Calu3 (cell line): ENCODE measurements around the gene CDS1. TPM values are rescaled to one million over a fixed set of nuclear protein-coding genes. Genes with fewer than 3 reads are reported as not detected.
"Not testable (repeated sequence)": the region's sequence is repeated elsewhere in the genome, so short reads cannot be mapped to it uniquely, and the experiment has no call there.

Experiments used
- BruUV-seq: library from RNA; stranded (reverse); fragments of 400-500 nt; replicated peaks from 2 replicates; lab custom pipeline; 2021; lab: Mats Ljungman, UMichigan
- CTCF ChIA-PET: fragments of 300-600 bp; sonication (Branson Sonifier 250); formaldehyde crosslinking; loops from one replicate; lab custom pipeline; 2022; ENCODE audit warnings: antibody characterized with exemption; lab: Charles Lee
- DNase-seq: peaks from one replicate; pipeline ENCODE4 v3.0.0; 2022
- H3K27ac Mint-ChIP-seq: one replicate; pipeline ENCODE4 v1.8.0; 2022; ENCODE audit warnings: mixed read lengths; ENCODE audit not compliant: unreplicated experiment
- H3K27me3 Mint-ChIP-seq: one replicate; pipeline ENCODE4 v1.8.0; 2022; ENCODE audit warnings: mixed read lengths; ENCODE audit not compliant: unreplicated experiment
- H3K36me3 Mint-ChIP-seq: one replicate; pipeline ENCODE4 v1.8.0; 2022; ENCODE audit warnings: mild to moderate bottlenecking, moderate library complexity, mixed read lengths; ENCODE audit not compliant: insufficient read depth, unreplicated experiment
- H3K4me1 Mint-ChIP-seq: one replicate; pipeline ENCODE4 v1.8.0; 2022; ENCODE audit warnings: mild to moderate bottlenecking, low read depth, mixed read lengths; ENCODE audit not compliant: unreplicated experiment
- H3K4me3 Mint-ChIP-seq: one replicate; pipeline ENCODE4 v1.8.0; 2022; ENCODE audit warnings: mild to moderate bottlenecking, low read depth, moderate library complexity, mixed read lengths; ENCODE audit not compliant: unreplicated experiment
- H3K9me3 Mint-ChIP-seq: one replicate; pipeline ENCODE4 v1.8.0; 2022; ENCODE audit warnings: low read depth, mixed read lengths; ENCODE audit not compliant: unreplicated experiment
- intact Hi-C: fragments of 100-400 bp; cut with micrococcal nuclease; formaldehyde crosslinking; loops from one replicate; pipeline ENCODE4 v1.10.0; 2022; ENCODE audit not compliant: unreplicated experiment
- total RNA-seq: library from RNA; stranded (reverse); gene quantifications from 2 replicates; pipeline ENCODE4 v1.2.3, GENCODE V29; 2022
- TF ChIP-seq, protein P1 (sequence below): fragments of 200-600 bp; IDR thresholded peaks from one replicate; pipeline ENCODE4 v1.8.0; 2022; ENCODE audit warnings: antibody characterized with exemption; ENCODE audit not compliant: unreplicated experiment

CDS1 gene
- total RNA-seq, 1 experiment from 2014 or later, result 22.4 TPM

GRCh38 chr4:84677995-84678394 lies 95.1 kb downstream of the CDS1 start:
- H3K27ac Mint-ChIP-seq, result no peak overlapping the region
- H3K36me3 Mint-ChIP-seq, result peaks cover 5% of the 10 kb centered on the region
- H3K4me3 Mint-ChIP-seq, result no peak overlapping the region
- intact Hi-C loops, result no loop called here
- H3K27me3 Mint-ChIP-seq, result no peaks in the 10 kb centered on the region
- no peak for DNase-seq
- peaks cover 17% of the 10 kb centered on the region for H3K4me1 Mint-ChIP-seq
- TF ChIP-seq, protein P1, sequence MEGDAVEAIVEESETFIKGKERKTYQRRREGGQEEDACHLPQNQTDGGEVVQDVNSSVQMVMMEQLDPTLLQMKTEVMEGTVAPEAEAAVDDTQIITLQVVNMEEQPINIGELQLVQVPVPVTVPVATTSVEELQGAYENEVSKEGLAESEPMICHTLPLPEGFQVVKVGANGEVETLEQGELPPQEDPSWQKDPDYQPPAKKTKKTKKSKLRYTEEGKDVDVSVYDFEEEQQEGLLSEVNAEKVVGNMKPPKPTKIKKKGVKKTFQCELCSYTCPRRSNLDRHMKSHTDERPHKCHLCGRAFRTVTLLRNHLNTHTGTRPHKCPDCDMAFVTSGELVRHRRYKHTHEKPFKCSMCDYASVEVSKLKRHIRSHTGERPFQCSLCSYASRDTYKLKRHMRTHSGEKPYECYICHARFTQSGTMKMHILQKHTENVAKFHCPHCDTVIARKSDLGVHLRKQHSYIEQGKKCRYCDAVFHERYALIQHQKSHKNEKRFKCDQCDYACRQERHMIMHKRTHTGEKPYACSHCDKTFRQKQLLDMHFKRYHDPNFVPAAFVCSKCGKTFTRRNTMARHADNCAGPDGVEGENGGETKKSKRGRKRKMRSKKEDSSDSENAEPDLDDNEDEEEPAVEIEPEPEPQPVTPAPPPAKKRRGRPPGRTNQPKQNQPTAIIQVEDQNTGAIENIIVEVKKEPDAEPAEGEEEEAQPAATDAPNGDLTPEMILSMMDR, result no peak
- no peaks in the 10 kb centered on the region for H3K9me3 Mint-ChIP-seq
- BruUV-seq, result no TSS peak
- CTCF ChIA-PET, result no interaction called here

GRCh38 chr4:84678976-84679744 lies 96.2 kb downstream of the CDS1 start:
- peaks cover 5% of the 10 kb centered on the region for H3K36me3 Mint-ChIP-seq
- no peaks in the 10 kb centered on the region for H3K9me3 Mint-ChIP-seq
- no peak overlapping the region for H3K27ac Mint-ChIP-seq
- no peak for DNase-seq
- peaks cover 9% of the 10 kb centered on the region for H3K4me1 Mint-ChIP-seq
- no peak overlapping the region for H3K4me3 Mint-ChIP-seq
- CTCF ChIA-PET, result interaction anchor here (0.6 to 0.7 kb wide), 2 partner anchors 28 to 149 kb away, joined by 3 to 6 read pairs; no protein-coding TSS in a partner anchor
- BruUV-seq, result no TSS peak
- TF ChIP-seq, protein P1, result no peak
- intact Hi-C loops, result no loop called here
- H3K27me3 Mint-ChIP-seq, result no peaks in the 10 kb centered on the region

DNA sequence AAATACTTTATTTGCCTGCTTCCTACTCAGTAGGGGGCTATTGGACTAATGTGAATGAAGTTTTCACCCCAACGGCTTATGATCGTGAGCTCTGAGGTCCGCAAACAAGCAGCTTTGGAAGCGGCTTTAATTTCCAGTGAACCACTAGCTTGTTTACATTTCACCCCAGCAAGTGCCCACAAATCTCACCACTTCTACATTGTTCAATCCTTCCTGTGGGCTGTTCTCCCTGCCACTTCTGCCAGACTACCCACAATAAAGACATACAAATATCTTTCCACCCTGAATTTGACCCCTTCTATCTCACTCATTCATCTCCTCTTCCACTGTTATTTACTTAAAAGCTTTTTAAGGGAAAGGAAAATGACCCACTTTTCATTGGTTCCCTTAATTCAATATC lies 98.0 kb downstream of the CDS1 start:
- H3K4me1 Mint-ChIP-seq, result peaks cover 9% of the 10 kb centered on the region
- H3K9me3 Mint-ChIP-seq, result no peaks in the 10 kb centered on the region
- intact Hi-C loops, result no loop called here
- no peak overlapping the region for H3K4me3 Mint-ChIP-seq
- no peaks in the 10 kb centered on the region for H3K27me3 Mint-ChIP-seq
- BruUV-seq, result no TSS peak
- no peak for DNase-seq
- no peak overlapping the region for H3K27ac Mint-ChIP-seq
- CTCF ChIA-PET, result no interaction called here
- peaks cover 5% of the 10 kb centered on the region for H3K36me3 Mint-ChIP-seq
- TF ChIP-seq, protein P1, result no peak

DNA sequence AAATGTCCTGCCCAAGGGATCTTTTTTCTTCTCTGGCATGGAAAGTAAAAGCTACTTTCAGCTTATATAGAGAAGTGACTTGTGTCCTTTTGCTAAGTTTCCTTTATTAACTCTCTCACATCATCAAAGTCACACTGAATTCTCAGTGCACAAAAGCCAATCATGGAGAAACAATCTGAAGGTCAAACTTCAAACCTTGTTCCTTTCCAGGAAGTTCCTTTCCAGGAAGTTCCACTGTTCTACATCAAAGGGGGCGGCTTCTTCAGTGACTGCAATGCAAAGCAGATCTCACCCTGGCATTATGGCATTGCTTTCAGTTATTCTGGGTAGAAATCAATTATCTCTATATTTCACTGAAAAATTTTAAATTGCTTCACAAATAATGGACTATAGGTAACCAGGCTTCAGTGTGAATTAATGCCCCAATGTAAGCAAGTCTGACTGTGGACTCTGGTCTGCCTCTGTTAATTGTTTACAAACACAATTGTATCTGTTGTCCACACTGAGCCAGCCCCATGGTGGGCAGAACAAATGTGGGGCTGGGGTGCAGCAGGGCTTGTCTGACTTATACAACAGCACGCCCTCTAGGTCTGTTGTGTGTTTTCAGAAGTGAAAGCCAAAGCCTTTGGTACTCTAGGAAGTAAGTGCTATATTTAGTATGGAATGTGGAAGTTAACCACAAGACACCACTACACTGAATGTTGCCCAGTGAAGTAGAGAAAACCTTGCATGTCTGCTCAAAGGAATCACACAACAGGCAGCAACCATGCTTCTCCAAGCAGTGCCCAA lies 98.8 kb downstream of the CDS1 start:
- CTCF ChIA-PET, result no interaction called here
- H3K27me3 Mint-ChIP-seq, result no peaks in the 10 kb centered on the region
- H3K4me1 Mint-ChIP-seq, result peaks cover 9% of the 10 kb centered on the region
- BruUV-seq, result no TSS peak
- H3K9me3 Mint-ChIP-seq, result no peaks in the 10 kb centered on the region
- H3K36me3 Mint-ChIP-seq, result peaks cover 5% of the 10 kb centered on the region
- no peak for DNase-seq
- TF ChIP-seq, protein P1, result no peak
- no peak overlapping the region for H3K27ac Mint-ChIP-seq
- H3K4me3 Mint-ChIP-seq, result no peak overlapping the region
- intact Hi-C loops, result no loop called here

- H3K36me3 Mint-ChIP-seq, H3K27ac Mint-ChIP-seq, H3K4me1 Mint-ChIP-seq, DNase-seq, H3K4me3 Mint-ChIP-seq, BruUV-seq, H3K27me3 Mint-ChIP-seq, intact Hi-C loops, CTCF ChIA-PET, H3K9me3 Mint-ChIP-seq: not testable (repeated sequence)
These were observed 99.7 kb downstream of the CDS1 start for GRCh38 chr4:84682661-84683060.
